Lung (tissue), 12 donors: Measurements from ENCODE around the gene ULK3. TPM values are rescaled to one million over a fixed set of nuclear protein-coding genes. Genes with fewer than 3 reads are reported as not detected.

Source experiments
- ATAC-seq: fragments of 200-7000 bp; cut with Tn5 transposase; one replicate; pipeline ENCODE4 v1.9.1; 2020; ENCODE audit warnings: moderate number of reproducible peaks; ENCODE audit not compliant: insufficient read depth, low FRiP score
- DNase-seq, 3 donors: peaks; one replicate each; pipeline ENCODE4 v3.0.0-alpha.2; 2013 to 2017
- H3K27ac ChIP-seq, 2 donors: one replicate each; pipeline ENCODE4 v1.5.1; 2013; ENCODE audit warnings: mild to moderate bottlenecking in 2 of 2, moderate library complexity in 2 of 2, control low read depth in 1 of 2, inconsistent platforms in 1 of 2, low read depth in 1 of 2, low read length in 1 of 2
- H3K27me3 ChIP-seq, 3 donors: one replicate each; pipeline ENCODE4 v1.5.1; 2013; ENCODE audit warnings: low read length in 2 of 3; ENCODE audit not compliant: control insufficient read depth in 3 of 3, insufficient read depth in 3 of 3
- H3K36me3 ChIP-seq, 4 donors: one replicate each; pipeline ENCODE4 v1.5.1; 2013; ENCODE audit warnings: low read length in 4 of 4, mild to moderate bottlenecking in 1 of 4, moderate library complexity in 1 of 4; ENCODE audit not compliant: control insufficient read depth in 4 of 4, insufficient read depth in 4 of 4
- H3K4me1 ChIP-seq, 5 donors: one replicate each; pipeline ENCODE4 v1.5.1; 2013; ENCODE audit warnings: low read length in 5 of 5, mild to moderate bottlenecking in 2 of 5, moderate library complexity in 1 of 5; ENCODE audit not compliant: control insufficient read depth in 5 of 5, insufficient read depth in 5 of 5
- H3K4me3 ChIP-seq: one replicate; pipeline ENCODE4 v1.5.1; 2013; ENCODE audit warnings: mild to moderate bottlenecking, control low read depth, moderate library complexity
- H3K9ac ChIP-seq, 2 donors: one replicate each; pipeline ENCODE4 v1.5.1; 2013; ENCODE audit warnings: low read length in 2 of 2, control low read depth in 1 of 2; ENCODE audit not compliant: insufficient read depth in 1 of 2
- H3K9me3 ChIP-seq, 4 donors: one replicate each; pipeline ENCODE4 v1.5.1; 2013; ENCODE audit warnings: low read length in 3 of 4, mild to moderate bottlenecking in 1 of 4, moderate library complexity in 1 of 4; ENCODE audit not compliant: control insufficient read depth in 4 of 4, insufficient read depth in 3 of 4
- CTCF ChIP-seq: IDR thresholded peaks from 2 replicates; pipeline ENCODE4 v1.5.1; 2012; ENCODE audit warnings: mild to moderate bottlenecking; ENCODE audit errors: control extremely low read depth, extremely low read depth
- WGBS, 2 donors: extraction: QIAGEN DNeasy Blood & Tissue Kit; methylation state at CpG; one replicate each; pipeline ENCODE4 v1.1.7; 2013; 5-methylcytosine and 5-hydroxymethylcytosine counted together
- polyA plus RNA-seq, 2 donors: library from polyadenylated mRNA; stranded (reverse); fragments of 200-250 nt; gene quantifications; one replicate each; pipeline ENCODE4 v1.2.1, GENCODE V29; 2013
- total RNA-seq, 2 donors: library from RNA; depleted of rRNA in 1 of 2; stranded (reverse); fragments of >200 nt in 1 of 2; gene quantifications; one replicate each; pipeline ENCODE4 v1.2.1, GENCODE V29; 2014 to 2021
- donor health status: control.
- donor health status: control.
- donor health status: Bipolar disorder and iron deficiency.
- donor health status: healthy.
- donor health status: DM: yes; HTN: yes; CAD: no.

Gene ULK3
- total and polyA plus RNA-seq, 4 donors, result 20.6 to 54.5 (median 38.7) TPM

- Histone ChIP-seq H3K27me3 (no peaks in the 10 kb centered on the region), H3K4me3 (no peak overlapping the region), H3K36me3 (peaks cover 0 to 1% (median 0%) of the 10 kb centered on the region in 4 donors), H3K9ac (no peak overlapping the region), H3K27ac (no peak overlapping the region), H3K9me3 (no peaks in the 10 kb centered on the region), H3K4me1 (peaks cover 11 to 45% (median 25%) of the 10 kb centered on the region in 5 donors)
- ATAC-seq, result no peak
- no peak for DNase-seq
- no peak for TF ChIP-seq CTCF
- 63 to 64% methylated on average over 12 of the region's 12 CpGs for WGBS, 2 donors
Observed at GRCh38 chr15:74792227-74793016, 50.5 kb downstream of the ULK3 start.

GRCh38 chr15:74791667-74792066 is 51.3 kb downstream of the ULK3 start:
- ATAC-seq (no peak), DNase-seq (no peak)
- Histone ChIP-seq H3K27me3 (no peaks in the 10 kb centered on the region), H3K27ac (no peak overlapping the region), H3K4me3 (no peak overlapping the region), H3K36me3 (peaks cover 0 to 1% (median 0%) of the 10 kb centered on the region in 4 donors), H3K4me1 (peaks cover 11 to 52% (median 25%) of the 10 kb centered on the region in 5 donors), H3K9me3 (no peaks in the 10 kb centered on the region), H3K9ac (peak overlapping the region in 1 of 2 donors; percentile 4)
- TF ChIP-seq CTCF, result no peak
- 77 to 84% methylated on average over 7 of the region's 7 CpGs for WGBS, 2 donors

GRCh38 chr15:74791007-74791406 is 51.9 kb downstream of the ULK3 start:
- TF ChIP-seq CTCF, result no peak
- Histone ChIP-seq H3K27me3 (no peaks in the 10 kb centered on the region), H3K4me3 (no peak overlapping the region), H3K9ac (no peak overlapping the region), H3K27ac (no peak overlapping the region), H3K4me1 (peaks cover 11 to 57% (median 25%) of the 10 kb centered on the region in 5 donors), H3K9me3 (no peaks in the 10 kb centered on the region), H3K36me3 (peaks cover 0 to 1% (median 0%) of the 10 kb centered on the region in 4 donors)
- WGBS, 2 donors, result 14 to 44% methylated on average over 1 of the region's 1 CpG
- ATAC-seq (no peak), DNase-seq (no peak)
